HUDEP-2 (cell line): Measurements from ENCODE around the gene RAD18.

ENCODE experiments used
- DNase-seq, 76 experiments: peaks; one replicate each; lab custom pipeline; 2025; ENCODE audit not compliant: unreplicated experiment in 76 of 76; lab: John Stamatoyannopoulos, UW

Gene RAD18

DNA sequence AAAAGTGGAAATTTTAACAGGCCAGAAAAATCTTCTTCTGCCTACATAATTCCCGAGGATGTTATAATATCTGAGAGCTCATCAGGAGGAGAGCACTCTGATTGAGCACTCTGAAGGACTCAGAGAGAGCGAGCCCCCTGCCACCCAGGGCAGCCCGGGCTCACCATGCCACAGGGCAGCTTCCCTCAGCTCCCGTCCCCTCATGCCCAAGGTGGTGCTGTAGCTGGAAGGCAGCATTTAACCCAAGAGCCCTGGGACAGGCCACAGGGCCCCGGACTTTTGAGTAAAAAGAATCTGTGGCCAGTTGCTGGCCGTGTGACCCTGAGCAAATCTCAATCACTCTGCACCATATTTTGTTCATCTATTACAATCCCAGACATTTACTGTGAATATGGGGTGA lies 23.5 kb upstream of the RAD18 start:
- no peak for DNase-seq

DNA sequence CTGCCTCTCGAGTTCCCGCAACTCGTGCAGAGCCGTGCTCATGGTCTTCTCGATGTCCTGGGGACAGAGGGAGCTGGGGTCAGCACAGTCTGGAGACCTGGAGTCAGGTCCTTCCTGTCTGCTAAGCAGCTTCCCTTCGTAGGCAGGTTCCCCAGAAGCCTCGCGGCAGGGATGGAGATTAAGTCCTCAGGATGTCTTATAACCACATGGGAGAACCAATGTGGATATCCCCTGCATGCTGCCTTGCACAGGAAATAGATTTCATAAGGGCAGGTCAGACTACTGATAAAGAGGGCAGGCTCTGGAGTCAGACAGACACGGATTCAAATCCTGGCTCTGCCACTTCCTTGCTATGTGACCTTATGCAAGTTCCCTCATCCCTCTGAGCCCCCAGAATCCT lies 22.6 kb upstream of the RAD18 start:
- no peak for DNase-seq

DNA sequence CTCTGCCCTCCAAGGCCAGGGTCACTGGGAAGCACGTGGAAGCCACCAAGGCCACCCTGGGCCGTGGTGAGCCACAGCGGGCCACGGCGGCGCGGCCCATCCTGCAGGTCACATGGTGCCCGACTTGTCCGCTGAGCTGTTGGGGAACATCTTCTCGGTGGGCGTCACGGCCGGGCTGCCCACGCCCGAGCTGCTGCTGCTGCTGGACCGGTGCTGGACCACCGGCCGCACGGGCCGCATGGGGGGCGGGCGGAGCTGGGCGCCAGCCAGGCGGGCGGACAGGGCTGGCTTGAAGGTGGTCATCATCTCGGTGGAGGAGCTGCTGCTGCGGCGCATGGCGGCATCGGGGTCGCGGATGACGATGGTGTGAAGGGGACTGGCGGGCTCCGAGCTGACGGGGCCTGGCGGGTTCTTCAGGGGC lies 22.1 kb upstream of the RAD18 start:
- no peak for DNase-seq

DNA sequence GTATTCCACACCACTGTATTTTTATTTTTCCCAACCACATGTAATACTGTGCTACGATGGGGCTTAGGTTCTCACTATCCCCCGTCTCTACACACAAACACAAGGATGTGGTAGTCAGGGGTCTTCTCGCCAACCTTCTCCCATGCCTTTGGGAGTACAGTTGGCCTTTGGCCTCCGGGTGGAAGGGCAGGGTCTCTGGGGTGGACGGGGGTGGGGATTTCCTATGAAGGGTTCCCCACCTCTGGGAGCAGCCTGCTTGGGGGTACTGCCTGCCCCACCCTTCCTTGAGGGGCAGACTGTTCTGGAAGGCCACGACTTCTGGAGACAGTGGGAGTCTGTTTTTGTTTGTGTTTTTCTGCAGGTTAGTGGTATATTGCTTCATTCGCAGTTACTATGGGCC lies 21.3 kb upstream of the RAD18 start:
- no peak for DNase-seq

DNA sequence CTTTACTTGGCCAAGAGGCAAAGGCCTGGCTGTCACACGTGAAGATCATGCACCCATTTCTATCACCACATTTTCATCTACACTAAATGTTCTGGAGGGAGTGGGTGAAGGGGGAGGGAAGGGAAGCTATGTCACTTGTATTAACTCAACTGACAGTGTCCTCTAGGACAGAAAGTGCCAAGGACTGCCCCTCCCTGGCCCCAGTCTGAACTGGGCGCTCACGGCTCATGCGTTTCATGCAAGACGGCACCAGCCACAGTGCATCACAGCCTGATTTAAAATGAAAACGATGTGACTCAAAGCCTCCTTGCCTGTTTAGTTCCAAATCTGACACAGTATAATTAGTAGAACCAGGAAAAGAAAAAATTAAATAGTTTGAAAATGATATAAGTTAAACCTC lies 20.8 kb upstream of the RAD18 start:
- DNase-seq, result no peak

DNA sequence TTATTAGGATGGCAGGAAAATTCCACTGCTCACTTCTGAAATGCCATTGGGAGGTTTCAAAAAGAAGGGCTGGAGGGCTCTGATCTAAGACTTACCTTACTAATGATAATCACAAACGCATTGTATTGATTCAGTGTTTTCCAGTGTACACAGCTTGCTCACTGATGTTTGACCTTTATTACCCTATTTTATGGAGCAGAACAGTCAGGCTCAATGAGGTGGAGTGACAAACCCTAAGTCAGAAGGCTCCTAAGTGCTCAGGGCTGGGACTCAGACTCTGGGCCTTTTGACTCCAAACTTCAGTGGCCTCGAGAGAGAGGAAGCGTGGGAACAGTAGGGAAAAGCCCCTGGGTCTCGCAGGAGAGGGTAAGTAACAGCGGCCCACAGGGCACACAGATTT lies 20.3 kb upstream of the RAD18 start:
- DNase-seq, result no peak

DNA sequence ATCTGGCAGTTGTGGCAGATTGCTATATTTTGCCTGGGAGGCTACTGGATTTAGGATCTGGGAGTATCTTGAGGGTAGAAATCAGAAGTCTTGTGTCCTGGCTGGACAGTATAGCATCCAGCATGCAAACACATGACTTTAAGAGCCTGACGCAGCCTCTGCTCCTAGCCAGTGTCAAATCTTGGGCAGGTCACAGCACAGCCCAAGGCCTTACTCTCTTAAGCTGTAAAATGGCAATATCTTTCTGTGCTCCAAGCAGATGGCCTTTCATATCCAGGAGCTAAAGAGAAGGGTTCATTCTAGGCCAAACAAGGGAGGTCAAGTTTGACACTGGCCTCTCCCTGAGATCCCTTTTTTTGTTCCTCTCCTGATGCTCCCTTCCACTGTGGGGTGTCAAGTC lies 19.8 kb upstream of the RAD18 start:
- DNase-seq, result no peak

DNA sequence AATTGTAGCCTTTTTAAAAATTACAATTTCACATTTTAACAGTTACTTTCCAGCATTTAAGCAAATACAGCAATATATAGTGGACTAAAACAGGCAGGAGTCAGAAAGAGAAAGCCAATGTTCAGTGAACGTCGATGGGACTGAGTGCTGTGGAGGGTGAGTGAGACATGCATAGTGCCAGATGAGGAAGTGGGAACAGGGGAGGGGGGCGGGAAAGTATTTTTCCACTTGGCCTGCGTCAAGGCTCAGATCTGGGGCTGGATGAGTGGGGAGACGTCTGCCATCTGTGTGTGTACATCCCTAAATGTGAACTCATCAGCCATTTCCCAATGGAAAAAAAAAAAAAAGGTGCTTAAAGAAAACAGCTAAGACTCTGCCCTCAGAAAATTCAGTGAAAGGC lies 19.2 kb upstream of the RAD18 start:
- DNase-seq, result no peak

DNA sequence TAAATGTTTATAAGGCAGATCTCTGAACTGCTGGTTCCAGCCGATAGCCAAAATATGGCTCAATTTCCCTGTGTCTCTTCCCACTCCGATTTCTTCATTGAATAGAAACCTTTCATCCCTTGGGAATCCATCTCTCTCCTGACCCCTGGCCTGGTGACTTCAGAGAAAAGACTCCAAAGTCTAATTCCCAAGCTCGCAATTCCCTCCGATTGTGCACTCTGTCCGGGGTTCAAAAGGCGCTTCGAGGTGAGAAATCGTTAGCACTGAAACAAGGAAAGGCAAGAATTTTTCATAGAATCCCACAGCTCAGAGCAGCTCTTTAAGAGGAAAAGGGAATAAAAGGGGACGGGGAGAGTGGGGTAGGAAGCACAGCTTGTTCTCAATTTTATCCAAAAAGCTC lies 18.4 kb upstream of the RAD18 start:
- DNase-seq, result no peak

DNA sequence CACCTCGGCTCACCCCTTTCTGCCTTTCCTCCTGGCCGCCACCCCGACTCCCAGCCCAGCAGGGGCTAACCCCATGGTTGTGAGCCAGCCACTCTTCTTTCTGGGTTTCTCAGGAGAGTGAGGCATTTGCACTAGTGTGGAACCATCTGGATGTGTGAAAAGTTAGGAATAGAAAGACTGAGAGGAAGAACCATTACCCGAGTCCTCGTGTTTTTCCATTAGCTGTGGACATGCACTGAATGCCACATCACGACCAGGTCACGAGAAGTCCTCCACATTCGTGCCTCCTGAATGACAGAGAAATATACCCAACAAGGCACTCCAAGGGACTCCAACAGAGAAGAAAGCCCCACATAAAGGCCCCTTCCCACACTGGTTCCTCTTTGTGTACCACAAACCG lies 18.0 kb upstream of the RAD18 start:
- DNase-seq, result no peak

DNA sequence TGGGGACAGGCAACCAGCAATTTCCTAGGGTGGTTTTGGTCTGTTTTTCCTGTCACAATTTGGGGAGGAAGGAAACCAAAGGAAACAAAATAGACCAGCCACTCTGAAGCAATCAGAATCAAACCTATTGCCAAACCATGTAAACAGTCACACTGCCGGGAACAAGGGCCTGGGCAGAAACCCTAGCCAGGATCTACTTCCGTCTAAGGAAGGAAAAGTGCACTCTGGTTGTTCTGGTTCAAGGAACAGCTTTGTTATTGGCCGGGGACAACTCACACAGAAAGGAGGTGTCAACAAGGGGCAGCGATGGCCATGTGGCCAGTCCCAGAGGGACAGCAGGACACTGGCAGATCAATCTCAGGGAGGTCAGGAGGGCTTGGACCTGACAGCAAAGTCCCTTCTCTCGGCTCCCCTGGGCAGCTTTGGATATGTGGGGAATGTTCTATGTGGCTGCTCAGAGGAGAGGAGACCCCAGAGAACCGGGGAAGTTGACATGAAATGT lies 17.5 kb upstream of the RAD18 start:
- no peak for DNase-seq

DNA sequence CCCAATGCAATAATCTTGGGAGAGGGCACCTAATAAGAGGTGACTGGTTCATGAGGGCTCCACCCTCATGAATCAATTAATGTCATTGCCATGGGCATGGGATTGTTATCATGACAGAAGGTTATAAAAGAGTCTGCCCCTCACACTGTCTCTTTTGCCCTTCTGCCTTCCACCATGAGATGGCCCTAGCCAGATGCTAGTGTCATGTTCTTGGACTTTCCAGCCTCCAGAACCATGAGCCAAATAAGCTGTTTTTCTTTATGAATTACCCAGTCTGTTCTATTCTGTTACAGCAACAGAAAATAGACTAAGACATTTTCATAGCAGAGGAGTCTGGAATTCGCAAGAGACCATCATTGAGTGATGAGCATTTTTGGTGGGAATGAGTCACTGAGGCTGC lies 16.0 kb upstream of the RAD18 start:
- no peak for DNase-seq

DNA sequence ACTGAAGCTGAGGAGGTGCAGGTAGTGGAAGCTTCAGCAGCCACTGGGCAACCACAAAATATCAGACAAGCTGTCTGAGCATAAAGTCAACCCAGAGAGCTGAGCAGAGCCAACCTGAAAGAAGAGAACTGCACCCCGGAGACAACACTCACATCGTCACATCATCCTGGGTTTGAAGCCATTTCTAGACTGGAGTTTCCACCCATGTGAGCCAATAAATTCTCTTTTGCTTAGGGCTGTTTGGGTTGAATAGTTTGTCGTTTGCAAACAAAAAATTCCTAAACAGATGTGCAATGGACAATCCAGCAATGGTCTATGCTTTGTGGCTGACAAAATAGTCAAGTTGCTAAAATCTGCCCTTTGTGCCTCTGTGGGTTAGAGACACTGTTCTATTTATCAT lies 15.3 kb upstream of the RAD18 start:
- no peak for DNase-seq

DNA sequence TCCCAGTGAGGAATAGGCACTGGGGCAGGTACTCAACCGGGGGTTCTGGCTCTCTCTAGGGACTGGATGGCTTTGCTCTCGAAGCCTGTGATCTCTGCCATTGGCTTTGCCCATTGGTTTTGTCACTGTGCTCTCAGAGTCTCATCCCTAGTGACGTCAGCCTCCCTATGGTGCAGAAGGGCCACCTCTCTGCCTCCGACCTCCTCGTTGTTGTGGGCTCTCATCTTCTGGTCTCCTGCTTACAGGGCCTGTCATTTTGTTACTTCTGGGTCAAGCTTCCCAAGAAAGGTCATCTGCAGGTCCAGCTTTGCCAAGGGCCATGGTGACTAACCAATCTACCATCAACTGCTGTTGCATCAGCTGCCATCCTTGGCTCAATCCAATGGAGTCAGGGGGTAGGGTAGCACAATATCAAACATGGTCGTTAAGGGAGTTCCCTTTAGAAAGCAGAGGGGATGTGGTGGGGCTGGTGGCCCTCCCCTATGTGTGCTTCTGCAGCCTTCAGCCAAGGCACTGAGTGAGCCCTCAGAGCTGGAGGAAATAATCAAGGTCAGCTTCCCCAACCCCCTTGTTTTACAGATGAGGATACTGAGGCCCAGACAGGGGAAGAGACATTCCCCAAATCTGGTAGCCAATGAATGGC lies 13.4 kb upstream of the RAD18 start:
- no peak for DNase-seq

DNA sequence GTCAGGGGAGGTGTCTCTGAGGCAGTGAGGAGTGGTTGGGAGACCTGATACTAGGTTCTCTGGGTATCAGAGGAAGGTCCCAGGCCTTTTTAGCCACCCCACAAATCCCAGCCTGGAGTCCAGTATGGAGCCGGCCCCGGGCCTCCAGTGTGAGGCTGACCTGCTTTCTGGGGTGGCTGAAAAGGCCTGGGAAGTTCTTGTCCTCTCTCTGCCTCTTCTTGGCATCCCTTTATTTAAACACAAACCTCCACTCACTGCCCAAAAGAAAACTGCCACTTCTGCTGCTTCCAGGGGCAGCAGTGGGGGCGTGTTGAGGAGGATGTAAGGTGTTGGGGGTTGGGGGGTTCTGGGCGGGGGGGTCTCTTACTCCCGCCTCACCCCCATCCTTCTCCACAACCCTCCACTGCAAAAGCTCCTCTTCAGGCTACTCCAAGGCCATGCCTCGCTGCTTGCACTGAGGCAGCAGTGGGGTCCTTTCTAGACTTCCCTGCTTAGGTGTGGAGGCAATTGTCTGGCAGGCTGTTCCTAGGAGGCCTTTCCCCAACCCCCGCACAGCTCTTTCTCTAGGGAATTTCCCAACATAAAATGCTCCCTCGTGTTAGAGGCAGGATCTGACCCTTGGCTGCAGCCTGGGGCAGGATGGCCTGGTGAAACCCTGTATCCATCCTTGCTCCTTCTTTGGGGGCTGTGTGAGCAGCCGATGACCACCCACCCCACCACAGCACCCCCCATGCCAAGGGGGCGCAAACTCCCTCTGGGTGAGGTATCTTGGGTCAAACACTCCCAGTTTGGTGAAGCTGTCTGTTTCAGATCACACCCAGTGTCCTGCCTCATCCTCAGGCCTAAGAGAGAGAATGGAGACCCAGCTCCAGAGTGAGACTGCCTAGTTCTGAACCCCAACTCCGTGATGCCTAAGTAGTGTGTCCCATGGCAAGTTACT lies 12.1 kb upstream of the RAD18 start:
- no peak for DNase-seq

DNA sequence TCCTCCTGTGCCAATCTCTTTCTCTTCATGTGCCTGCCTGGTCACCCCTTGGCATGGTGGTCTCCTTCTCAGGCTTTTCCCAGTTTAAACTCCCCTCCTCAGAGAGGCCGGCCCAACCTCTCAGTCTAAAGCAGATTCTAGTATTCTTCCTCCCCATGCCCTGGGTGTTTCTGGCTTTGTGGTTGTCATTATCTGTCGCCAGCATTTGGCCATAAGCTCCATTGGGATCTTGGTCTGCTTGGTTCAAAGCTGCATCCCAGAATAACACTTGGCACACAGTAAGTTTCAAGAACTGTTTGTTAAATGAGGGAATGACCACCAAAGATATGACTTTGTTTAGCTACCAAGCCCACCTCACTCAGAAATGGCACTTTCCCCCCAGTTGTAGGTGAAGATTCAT lies 11.2 kb upstream of the RAD18 start:
- DNase-seq, result no peak

DNA sequence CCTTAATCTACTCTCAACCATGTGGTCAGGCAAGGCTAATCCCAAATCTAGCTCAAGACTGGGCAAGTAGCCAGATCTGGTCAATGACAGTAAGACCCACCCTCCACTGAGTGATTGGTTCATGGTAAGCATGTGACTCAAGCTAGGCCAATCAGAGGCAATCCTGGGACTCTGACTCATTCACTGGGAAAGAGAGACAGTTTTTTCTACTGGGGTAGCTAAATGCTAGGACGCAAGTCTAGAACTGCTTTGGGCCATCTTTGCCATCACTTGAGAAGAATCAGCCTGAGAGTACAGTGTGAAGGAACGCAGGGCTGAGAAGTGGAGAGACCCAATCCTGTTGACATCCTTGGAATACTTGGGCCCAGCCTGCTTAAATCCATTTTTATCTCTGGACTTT lies 9.4 kb upstream of the RAD18 start:
- DNase-seq, result peak in 40 of 76 experiments; percentile 2 to 66 (median 20)

DNA sequence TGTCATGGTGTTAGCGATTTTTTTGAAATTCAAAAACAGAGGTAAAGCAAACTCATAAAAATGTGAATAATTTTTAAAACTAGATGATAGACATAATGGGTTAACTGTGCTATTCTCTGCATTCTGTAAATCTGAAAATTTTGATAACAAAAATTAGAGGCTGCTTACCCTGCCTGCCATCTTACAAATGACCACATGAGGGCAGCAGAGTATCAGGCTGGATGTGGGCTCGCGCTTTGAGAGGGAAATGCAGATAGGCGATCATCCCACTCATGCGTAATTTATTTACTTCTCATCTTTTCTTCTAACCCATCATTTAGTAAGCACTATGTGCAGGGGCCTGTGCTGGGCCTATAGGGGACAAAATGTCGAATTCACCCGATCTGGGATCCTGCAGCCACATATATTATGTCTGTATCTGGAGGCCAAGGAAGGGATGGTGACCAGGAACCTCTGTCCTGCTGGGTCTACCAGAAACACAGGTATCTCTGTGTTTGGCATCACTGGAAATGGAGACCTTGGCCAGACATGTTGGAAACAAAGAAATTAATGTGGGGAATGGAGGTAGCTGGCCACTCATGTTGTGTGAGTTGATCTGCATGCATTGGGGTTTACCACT lies 7.8 kb upstream of the RAD18 start:
- peak in 51 of 76 experiments; percentile 9 to 67 (median 33) for DNase-seq

DNA sequence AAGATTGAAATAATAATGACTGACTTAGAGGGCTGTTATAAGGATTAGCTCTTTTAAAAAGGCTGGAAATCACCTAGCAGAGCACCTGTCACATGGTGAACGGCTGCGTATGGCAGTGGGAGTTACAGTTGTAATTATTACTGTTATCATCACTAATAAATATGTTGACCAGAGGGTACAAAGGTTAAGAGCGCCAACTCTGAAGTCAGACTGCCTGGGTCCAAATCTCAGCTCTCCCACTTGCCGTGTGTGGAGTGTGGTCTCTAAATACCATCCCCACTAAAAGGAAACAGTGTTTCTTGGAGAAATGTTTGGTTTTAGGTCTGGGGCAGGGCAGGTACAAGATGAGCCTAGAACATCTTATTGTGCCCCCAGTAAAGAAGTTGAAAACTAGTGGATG lies 6.0 kb upstream of the RAD18 start:
- DNase-seq, result no peak

DNA sequence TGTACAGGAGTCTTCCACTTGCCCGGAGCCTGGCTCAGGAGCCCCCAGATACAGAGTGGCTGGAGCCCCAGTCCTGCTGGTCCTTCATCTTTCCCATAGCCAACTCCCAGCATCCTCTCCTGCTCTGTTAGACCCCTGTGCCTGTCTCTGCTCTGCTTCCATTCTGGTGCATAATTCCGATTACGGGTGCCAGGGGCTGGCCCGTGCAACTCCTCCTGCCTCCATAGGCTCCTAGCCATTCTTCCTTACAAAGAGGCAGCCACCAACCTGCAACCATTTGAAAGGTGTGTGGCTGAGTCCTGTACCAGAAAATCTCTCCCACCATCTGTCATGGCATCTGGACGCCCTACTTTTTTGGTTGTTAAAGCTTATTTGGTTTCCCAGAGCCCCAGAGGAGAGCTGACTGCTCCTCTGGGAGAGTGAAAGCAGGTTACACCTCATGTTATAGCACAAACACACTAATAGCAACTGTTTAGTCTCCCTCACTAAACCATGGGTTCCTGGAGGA lies 5.2 kb upstream of the RAD18 start:
- no peak for DNase-seq

DNA sequence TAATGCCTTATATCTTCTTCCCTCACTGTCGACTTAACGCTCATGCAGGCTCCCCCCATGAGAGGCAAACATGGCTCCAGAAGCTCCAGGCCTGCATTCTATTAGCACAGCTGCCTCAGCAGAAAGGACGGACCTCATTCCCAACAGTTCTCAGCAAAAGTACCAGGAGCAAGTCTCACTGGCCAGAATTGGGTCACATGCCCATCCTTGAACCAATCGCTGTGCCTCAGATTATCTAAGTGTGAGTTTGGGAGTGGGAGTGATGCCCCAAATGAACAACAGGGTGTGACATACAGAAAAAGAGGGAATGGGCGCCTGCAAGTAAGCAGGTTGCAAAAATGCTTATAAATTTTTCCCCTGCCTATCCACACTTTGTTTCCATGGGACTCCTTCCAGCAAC lies 4.3 kb upstream of the RAD18 start:
- no peak for DNase-seq
